Vagina (tissue), 2 donors: Measurements from ENCODE around the gene ZDBF2.

Experiments used
- POLR2A ChIP-seq, 2 donors: fragments of 450-650 bp; IDR thresholded peaks; one replicate each; pipeline ENCODE4 v1.6.1; 2017; ENCODE audit warnings: antibody characterized with exemption in 2 of 2, mild to moderate bottlenecking in 2 of 2, moderate library complexity in 2 of 2
- POLR2AphosphoS5 ChIP-seq, 2 donors: sonication (generic); formaldehyde crosslinking; IDR thresholded peaks; one replicate each; pipeline ENCODE4 v1.9.0; 2017; ENCODE audit warnings: antibody characterized with exemption in 2 of 2, mild to moderate bottlenecking in 2 of 2, low read depth in 1 of 2; ENCODE audit not compliant: insufficient read depth in 1 of 2
- TF ChIP-seq, protein P1 (sequence below), 3 experiments: fragments of 450-650 bp in 2 of 3; fragments of 200-600 bp in 1 of 3; sonication (generic) in 1 of 3; IDR thresholded peaks; one replicate each; pipeline ENCODE4 v1.5.1; 2017 to 2019; ENCODE audit warnings: antibody characterized with exemption in 3 of 3, mild to moderate bottlenecking in 2 of 3, moderate library complexity in 2 of 3

DNA sequence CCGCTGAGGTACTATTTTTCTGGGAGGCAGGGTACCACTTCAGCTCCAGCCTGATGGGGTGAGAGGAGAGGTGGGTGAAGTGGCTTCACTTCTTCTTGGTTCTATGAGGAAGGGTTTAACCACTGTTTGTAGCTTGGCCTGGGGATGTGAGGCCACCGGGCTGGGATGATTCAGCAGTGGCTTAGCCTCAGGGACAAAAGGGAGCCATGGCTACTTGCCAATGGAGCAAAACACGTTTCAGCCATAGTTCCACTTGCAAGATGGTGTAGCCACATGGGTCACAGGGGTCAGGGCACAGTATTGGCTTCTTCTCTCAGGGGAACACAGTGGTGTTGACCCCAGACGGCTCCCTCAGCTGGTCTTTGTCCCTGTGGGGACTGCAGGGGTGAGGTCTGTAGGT lies 14.9 kb downstream of the ZDBF2 start:
- TF ChIP-seq, protein P1, sequence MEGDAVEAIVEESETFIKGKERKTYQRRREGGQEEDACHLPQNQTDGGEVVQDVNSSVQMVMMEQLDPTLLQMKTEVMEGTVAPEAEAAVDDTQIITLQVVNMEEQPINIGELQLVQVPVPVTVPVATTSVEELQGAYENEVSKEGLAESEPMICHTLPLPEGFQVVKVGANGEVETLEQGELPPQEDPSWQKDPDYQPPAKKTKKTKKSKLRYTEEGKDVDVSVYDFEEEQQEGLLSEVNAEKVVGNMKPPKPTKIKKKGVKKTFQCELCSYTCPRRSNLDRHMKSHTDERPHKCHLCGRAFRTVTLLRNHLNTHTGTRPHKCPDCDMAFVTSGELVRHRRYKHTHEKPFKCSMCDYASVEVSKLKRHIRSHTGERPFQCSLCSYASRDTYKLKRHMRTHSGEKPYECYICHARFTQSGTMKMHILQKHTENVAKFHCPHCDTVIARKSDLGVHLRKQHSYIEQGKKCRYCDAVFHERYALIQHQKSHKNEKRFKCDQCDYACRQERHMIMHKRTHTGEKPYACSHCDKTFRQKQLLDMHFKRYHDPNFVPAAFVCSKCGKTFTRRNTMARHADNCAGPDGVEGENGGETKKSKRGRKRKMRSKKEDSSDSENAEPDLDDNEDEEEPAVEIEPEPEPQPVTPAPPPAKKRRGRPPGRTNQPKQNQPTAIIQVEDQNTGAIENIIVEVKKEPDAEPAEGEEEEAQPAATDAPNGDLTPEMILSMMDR (IDR thresholded peaks at IDR 0.05): no peak
- TF ChIP-seq POLR2AphosphoS5 (IDR thresholded peaks at IDR 0.05; ENCODE audit: insufficient read depth in 1 of 2, low read depth in 1 of 2) (no peak), POLR2A (IDR thresholded peaks at IDR 0.05) (no peak)
